COLO829 (cell line): ENCODE data around the gene BLTP3A.
"Not testable (repeated sequence)": the region's sequence is repeated elsewhere in the genome, so short reads cannot be mapped to it uniquely, and the experiment has no call there.

Source experiments
- DNase-seq: peaks from one replicate; pipeline ENCODE4 v3.0.0; 2012; ENCODE audit warnings: low spot score

Gene BLTP3A

GRCh38 chr6:34791164-34791700 is 651 bp upstream of the BLTP3A start:
- DNase-seq: no peak

- DNase-seq: peak; percentile 55
Measured at GRCh38 chr6:34792605-34793500, 970 bp downstream of the BLTP3A start.

GRCh38 chr6:34793877-34794276 is 2.0 kb downstream of the BLTP3A start:
- DNase-seq: no peak

GRCh38 chr6:34795836-34796425 is 4.0 kb downstream of the BLTP3A start:
- no peak for DNase-seq

- no peak for DNase-seq
Measured at GRCh38 chr6:34798057-34798456, 6.2 kb downstream of the BLTP3A start.

- DNase-seq: no peak
Measured at GRCh38 chr6:34799547-34799946, 7.7 kb downstream of the BLTP3A start.

- no peak for DNase-seq
Measured at GRCh38 chr6:34804543-34804942, 12.7 kb downstream of the BLTP3A start.

GRCh38 chr6:34805074-34805473 is 13.2 kb downstream of the BLTP3A start:
- not testable (repeated sequence) for DNase-seq

- no peak for DNase-seq
Measured at GRCh38 chr6:34806738-34807453, 15.0 kb downstream of the BLTP3A start.

- not testable (repeated sequence) for DNase-seq
Measured at GRCh38 chr6:34808473-34808872, 16.6 kb downstream of the BLTP3A start.

- not testable (repeated sequence) for DNase-seq
Measured at GRCh38 chr6:34809419-34809818, 17.5 kb downstream of the BLTP3A start.

GRCh38 chr6:34810017-34810882 is 18.4 kb downstream of the BLTP3A start:
- DNase-seq: no peak

GRCh38 chr6:34810936-34811632 is 19.2 kb downstream of the BLTP3A start:
- no peak for DNase-seq

GRCh38 chr6:34813028-34813713 is 21.3 kb downstream of the BLTP3A start:
- DNase-seq: no peak

GRCh38 chr6:34816635-34817301 is 24.9 kb downstream of the BLTP3A start:
- DNase-seq: no peak

GRCh38 chr6:34817446-34817845 is 25.6 kb downstream of the BLTP3A start:
- no peak for DNase-seq

GRCh38 chr6:34818872-34819570 is 27.1 kb downstream of the BLTP3A start:
- DNase-seq: not testable (repeated sequence)

GRCh38 chr6:34819571-34820480 is 27.9 kb downstream of the BLTP3A start:
- DNase-seq: no peak
